GM21360 (cell line): ENCODE measurements around the gene HAGH.
"Not testable (repeated sequence)": the region's sequence is repeated elsewhere in the genome, so short reads cannot be mapped to it uniquely, and the experiment has no call there.

Experiments used
- ATAC-seq: cut with Tn5 transposase; IDR thresholded peaks from one replicate; pipeline ENCODE4 v1.9.1; 2021; ENCODE audit warnings: mild to moderate bottlenecking, moderate library complexity; ENCODE audit not compliant: unreplicated experiment

HAGH gene

DNA sequence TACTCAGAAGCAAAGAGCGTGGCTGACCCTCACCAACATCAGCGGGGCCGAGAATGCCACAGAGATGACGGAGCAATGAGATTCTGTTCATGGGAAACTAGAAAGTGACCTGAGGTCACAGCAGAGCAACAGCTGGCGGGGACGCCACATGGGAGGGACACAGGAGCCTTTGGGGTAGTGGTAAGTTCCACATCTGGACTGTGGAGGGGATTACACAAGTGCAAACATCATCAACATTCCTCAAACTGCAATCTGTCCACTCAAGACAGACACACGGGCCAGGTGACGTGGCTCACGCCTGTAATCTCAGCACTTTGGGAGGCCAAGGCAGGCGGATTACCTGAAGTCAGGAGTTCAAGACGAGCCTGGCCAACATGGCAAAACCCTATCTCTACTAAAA lies 11.2 kb downstream of the HAGH start:
- no peak for ATAC-seq

- no peak for ATAC-seq
These were observed 13.9 kb downstream of the HAGH start for GRCh38 chr16:1812732-1813163.

DNA sequence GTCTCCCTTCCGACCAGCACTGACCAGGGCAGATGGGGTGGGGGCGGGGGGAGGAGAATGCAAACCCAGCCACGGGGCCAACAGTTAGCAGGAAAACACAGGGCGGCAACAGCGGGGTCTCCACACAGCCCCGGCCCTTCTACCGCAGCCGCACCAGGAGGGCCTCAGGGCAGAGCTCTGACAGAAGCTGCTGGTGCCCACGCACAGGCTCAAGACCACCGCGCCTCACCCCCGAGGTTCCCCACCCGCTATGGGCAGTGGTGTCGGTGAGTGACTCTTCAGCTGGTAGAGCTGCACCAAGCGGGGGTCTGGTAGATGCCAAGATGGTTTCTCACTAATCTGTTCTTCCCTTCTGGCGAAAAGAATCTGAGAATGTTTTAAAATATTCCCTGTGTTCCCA lies 16.1 kb downstream of the HAGH start:
- ATAC-seq = no peak

- no peak for ATAC-seq
These were observed 16.5 kb downstream of the HAGH start for GRCh38 chr16:1810106-1810505.

DNA sequence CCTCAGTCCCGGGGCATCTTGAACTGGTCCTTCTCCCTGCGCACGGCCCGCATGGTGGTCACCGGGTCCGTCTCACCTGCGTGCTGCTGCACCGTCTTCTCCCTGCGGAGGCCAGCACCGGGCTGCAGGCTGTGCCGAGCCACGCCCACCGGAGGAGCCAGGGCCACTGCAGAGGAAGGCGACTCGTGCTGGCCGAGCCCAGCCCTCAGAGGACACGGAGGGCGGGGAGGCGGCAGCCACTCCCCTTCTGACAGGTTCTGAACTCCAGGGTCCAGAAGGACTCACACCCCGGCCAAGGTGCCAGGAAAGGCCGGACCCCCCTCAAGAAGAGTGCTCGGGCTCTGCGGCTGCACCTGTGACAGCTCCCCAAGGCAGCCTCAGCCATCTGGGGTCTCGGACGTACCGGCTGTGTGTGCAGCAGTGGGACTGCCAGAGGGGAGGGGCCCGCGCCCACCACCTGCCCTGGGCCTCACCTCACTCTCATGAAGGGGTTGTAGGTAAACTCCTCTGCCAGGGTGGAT lies 17.3 kb downstream of the HAGH start:
- ATAC-seq = no peak

- no peak for ATAC-seq
These were observed 17.9 kb downstream of the HAGH start for GRCh38 chr16:1808691-1809090.

GRCh38 chr16:1807626-1808025 lies 19.0 kb downstream of the HAGH start:
- ATAC-seq = no peak

DNA sequence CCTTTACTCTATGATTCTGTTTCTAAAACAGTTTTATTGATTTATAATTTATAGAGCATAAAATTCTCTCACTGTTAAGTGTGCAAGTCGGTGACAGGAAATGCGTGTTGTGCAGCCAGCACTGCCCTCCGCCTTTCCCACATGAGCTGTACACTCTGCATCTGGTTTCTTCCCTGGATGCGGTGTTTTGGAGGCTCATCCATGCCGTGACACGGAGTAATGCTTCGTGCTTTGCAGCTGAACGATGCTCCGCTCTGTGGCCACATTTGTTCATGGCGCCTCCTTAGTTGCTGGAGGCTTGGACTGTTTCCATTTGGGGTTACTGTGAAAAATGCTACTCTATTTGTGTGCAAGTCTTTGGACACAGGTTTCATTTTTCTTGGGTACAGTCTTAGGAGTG lies 25.9 kb downstream of the HAGH start:
- no peak for ATAC-seq

GRCh38 chr16:1799263-1799662 lies 27.4 kb downstream of the HAGH start:
- ATAC-seq = not testable (repeated sequence)

DNA sequence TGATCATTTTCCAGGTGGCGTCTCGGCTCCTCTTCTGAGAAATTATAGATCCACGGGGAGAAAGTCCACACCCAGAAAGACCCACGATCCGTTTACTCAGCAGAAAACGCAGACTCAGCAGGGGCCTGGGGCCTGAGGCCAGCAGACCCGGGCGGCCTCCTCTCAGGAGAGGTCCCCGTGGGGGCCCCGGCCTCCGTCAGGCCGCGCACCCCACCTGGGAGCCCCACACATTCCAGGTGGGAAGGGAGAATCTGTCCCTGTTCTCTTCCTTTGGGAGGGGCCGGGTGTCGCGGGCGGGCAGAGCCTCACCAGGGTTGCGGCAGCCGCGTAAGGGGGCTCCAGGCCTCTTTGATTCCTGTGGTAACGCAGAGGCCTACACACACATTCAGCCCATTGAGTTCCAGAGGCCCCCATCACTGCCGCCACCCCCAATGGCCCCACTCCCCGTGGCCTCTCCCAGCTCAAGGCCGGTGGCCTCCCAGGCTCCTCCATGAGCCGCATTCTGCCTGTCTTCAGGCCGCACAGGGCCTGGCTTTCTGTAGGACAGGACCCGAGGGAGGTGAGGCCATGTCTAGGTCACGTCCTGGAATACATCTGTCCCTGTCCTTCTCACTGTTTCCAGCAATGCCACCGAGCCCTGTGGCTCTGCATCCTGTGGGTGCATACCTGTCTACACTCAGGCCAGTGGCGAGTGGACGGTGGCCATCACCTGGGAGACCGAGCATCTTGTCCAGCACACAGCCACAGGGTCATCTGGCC lies 31.5 kb downstream of the HAGH start:
- no peak for ATAC-seq

DNA sequence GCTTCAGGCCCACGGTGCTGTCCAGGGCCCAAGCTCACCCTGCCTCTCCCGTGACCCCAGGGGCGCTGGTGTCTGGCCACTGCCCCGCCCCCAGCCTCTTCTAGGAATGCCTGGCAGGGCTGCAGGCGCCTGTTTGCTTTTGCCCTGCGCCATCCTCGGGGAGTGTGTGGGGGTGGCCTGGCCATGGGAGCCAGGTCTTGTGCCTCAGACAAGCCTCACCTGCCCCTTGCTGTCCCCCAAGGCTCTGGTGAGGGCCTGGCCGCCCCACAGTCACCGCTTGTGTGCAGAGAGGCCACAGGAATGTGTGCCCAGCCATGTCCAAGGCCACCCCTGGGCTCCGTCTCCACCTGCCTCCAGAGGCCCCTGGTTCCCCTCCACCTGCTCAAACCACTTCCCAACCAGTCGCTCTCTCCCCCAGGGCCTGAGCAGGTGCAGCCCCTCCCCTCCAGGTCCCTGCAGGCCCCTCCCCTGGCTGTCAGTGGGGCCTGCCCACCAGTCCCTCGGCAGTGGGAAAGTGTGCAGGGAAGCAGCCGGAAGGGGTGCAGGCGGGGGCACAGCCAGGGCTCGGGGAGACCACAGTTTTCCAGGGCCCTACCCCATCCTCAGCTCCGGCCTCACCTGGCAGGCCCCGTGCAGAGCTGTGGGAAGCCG lies 32.3 kb downstream of the HAGH start:
- ATAC-seq = no peak

- no peak for ATAC-seq
These were observed 32.9 kb downstream of the HAGH start, which contains the start of gene IGFALS for GRCh38 chr16:1793578-1794220. Gene IGFALS, minus strand, starts transcription at chr16:1793705. Its CDS starts 53 bp downstream, at chr16:1793652.

DNA sequence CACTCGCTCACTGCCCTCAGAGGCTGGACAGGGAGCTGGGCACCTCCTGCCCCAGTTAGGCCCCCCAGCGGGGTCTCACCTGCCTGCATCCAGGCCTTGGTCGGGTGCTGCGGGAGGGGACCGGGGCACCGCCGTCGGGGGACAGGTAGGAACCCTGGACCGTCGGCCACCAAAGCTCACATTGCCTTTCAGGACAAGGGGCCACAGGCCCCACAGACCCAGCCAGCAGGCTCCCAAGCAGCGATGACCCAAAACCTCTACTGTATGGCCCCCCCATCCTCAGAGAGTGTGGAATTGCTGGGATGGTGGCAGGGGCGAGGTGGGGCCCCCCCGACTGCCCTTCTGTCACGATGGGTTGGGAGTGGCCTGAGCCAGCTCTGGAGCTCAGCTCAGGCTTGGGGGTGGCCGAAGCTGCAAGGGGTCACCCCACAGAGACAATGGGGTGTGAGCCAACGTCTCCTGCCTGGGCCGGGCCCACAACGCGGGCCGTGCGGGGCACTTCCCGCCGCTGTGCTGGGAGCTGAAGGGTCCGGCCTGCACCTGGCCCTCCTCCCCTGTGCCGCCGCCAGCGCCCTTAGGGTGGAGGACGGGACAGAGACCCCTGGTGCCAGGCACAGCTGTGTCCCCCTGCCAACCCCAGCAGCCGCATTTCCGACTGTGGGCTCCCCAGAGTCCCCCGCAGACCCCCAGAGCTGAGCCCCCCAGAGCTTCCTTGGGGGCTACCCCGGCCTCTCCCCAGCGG lies 33.6 kb downstream of the HAGH start:
- no peak for ATAC-seq

DNA sequence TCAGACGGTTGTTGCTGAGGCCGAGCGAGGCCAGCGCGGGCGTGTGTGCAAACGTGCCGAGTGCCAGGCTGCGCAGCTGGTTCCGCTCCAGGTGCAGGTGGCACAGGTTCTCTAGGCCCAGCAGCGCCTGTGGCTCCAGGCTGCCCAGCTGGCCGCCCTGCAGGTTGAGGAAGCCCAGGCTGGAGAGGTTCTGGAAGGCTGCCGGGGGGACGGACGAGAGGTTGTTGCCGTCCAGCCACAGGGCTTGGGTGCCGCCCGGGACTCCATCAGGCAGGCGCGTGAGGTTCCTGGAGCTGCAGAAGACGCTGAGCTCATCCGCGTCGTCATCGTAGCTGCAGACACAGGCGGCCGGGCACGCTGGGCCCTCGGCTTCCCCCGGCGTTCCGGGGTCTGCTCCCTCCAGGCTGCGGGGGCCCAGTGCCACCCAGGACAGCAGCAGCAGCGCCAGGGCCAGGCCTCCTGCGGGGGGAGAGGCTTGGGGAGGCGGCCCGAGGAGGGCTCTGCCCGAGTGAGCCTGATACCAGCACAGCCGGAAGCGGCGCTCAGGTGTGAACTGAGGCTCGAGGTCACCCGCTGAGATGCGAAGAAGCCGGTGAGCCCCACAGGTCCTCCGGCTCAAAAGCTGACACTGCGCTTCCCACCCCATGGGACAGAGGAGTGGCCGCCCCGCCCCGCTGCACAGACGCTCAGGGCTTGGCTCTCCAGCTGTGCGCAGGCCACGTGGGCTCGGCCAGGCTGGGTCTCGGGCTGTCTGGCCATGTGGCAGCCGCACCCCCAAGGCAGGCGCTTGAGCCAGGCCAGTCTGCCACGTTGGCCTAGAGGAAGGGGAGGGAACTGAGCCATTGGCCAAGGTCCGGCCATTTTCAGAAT lies 34.4 kb downstream of the HAGH start:
- no peak for ATAC-seq

- no peak for ATAC-seq
These were observed 35.2 kb downstream of the HAGH start for GRCh38 chr16:1791256-1791942.

DNA sequence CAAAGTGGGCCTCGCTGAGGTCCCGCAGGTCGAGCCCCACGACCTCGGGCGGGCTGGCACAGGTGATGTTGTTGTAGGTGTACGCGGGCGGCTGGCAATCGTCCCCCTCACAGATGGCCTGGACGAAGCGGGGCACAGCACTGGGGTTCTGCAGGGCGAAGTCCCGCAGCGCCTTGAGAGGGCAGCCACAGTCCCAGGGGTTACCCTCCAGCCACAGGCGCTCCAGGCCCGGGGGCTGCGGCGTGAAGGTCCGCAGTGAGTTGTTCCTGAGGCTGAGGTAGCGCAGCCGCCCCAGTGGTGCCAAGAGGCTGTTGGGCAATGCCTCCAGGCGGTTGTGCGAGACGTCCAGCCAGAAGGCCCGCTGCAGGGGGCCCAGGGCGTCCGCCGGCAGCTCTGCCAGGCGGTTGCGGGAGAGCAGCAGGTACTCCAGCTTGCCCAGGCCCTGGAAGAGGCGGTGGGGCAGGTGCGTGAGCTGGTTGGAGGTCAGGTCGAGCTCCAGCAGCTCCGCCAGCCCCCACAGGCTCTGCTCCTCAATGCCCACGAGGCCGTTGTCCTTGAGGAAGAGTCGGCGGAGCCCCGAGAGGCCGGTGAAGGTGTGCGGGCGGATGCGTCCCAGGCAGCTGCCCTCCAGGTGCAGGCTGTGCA lies 35.9 kb downstream of the HAGH start:
- ATAC-seq = no peak

DNA sequence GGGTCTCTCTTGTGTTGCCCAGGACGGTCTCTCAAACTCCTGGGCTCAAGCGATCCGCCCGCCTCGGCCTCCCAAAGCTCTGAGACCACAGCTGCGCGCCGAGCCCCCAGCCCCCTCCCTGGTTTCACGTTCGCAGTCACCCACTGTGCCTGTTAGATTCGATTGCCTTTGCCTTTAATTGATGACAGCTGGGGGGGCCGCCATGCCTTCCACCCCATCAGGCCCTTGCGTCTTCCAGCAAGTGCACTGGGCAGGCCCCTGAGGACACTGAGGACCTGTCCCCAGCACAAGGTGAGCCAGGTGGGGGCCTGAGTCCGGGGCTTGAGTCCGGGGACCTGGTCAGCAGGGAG lies 36.4 kb downstream of the HAGH start:
- no peak for ATAC-seq

DNA sequence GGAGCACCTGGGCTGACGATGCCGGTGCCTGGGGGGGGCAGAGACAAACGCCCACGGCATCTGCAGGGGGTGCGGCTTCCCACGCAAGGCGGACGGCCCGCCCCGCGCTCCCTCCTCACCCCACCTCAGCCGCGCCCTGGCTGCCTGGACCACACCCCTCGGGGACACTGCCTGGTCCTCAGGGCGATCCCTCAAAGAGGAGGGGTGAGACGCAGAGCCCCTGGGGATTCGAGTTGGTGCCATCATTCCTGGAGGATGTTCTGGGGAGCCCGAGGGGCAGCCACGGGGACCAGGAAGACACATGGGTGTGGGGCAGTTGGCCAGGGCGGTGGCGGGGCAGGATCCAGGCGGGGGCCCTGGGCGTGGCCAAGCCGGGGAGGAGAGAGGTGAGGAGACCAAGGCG lies 37.0 kb downstream of the HAGH start:
- no peak for ATAC-seq

- ATAC-seq = no peak
These were observed 37.9 kb downstream of the HAGH start for GRCh38 chr16:1788708-1789100.
